ENCODE data around the gene CHRM4. TPM values are rescaled to one million over a fixed set of nuclear protein-coding genes. Genes with fewer than 3 reads are reported as not detected.

The CHRM4 gene
- total RNA-seq, 2 donors from 2014 or later: not detected

DNA sequence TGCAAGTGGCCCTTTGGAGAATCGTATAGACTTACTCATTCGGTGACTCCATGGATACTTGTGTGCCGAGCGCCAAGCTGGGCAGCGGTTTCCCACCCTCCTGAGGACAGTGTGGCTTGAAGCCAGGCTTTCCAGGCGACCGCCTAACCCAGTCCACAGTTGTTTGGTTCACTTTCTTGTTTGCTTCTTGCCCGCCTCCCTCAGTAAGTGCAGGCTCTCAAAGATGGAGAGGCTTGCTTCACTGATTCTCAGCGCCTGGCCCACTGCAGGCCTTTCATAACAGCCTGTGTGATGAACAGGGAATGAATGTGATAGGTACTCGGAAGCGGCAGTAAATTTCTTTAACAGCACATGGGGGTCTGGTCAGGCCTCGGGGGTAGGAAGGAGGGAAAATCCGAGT lies 21.3 kb downstream of the CHRM4 start:
- no peak for TF ChIP-seq POLR2A (IDR thresholded peaks at IDR 0.05)
- TF ChIP-seq, protein P1, sequence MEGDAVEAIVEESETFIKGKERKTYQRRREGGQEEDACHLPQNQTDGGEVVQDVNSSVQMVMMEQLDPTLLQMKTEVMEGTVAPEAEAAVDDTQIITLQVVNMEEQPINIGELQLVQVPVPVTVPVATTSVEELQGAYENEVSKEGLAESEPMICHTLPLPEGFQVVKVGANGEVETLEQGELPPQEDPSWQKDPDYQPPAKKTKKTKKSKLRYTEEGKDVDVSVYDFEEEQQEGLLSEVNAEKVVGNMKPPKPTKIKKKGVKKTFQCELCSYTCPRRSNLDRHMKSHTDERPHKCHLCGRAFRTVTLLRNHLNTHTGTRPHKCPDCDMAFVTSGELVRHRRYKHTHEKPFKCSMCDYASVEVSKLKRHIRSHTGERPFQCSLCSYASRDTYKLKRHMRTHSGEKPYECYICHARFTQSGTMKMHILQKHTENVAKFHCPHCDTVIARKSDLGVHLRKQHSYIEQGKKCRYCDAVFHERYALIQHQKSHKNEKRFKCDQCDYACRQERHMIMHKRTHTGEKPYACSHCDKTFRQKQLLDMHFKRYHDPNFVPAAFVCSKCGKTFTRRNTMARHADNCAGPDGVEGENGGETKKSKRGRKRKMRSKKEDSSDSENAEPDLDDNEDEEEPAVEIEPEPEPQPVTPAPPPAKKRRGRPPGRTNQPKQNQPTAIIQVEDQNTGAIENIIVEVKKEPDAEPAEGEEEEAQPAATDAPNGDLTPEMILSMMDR (IDR thresholded peaks at IDR 0.05): no peak
- no peak for DNase-seq
- Histone ChIP-seq H3K27ac (no peak overlapping the region), H3K9me3 (no peaks in the 10 kb centered on the region), H3K4me1 (no peaks in the 10 kb centered on the region), H3K4me3 (no peak overlapping the region), H3K36me3 (replicated peaks in 1 of 2; ENCODE audit: insufficient read depth in 1 of 2, low read depth in 2 of 2) (peaks cover 2 to 23% of the 10 kb centered on the region in 2 donors), H3K27me3 (no peaks in the 10 kb centered on the region)
- WGBS, 2 donors: 85 to 87% methylated on average over 13 of the region's 13 CpGs
- intact Hi-C loops (cut with DNase I): no loop called here
- no peak for ATAC-seq

DNA sequence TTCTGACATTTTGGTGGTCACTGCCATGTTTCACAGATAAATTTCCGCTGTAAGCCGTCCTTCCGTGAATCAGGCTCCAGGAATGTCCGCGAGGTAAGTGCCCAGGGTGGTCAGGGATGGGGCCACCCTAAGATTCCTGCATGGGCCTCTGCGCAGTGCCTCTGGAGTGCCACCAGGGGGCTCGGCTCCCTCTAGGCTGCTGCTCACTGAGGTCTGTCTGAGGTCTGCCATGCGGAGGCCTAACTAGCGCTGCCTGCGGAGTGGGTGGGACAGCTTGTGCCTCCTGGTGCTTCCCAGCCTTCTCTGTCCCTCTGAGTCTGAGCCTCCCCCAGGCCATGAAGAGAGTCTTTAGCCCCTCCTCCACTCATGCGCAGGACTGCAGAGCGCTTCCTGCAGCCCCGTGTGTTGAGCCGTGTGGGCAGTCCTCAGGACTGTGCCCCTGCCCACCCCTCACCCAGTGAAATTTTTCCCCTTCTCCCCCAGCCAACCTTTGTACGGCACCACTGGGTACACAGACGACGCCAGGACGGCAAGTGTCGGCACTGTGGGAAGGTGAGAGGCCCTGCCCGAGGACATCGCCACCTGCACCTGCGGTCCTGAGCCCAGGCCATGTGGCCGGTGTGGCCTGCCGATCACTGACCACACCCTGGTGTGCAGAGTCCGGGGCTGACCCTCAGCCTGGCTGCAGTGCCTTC lies 22.0 kb downstream of the CHRM4 start:
- Histone ChIP-seq H3K36me3 (replicated peaks in 1 of 2; ENCODE audit: insufficient read depth in 1 of 2, low read depth in 2 of 2) (peaks cover 0 to 16% of the 10 kb centered on the region in 2 donors), H3K27ac (no peak overlapping the region), H3K27me3 (no peaks in the 10 kb centered on the region), H3K4me1 (no peaks in the 10 kb centered on the region), H3K9me3 (no peaks in the 10 kb centered on the region), H3K4me3 (no peak overlapping the region)
- no peak for TF ChIP-seq POLR2A (IDR thresholded peaks at IDR 0.05)
- TF ChIP-seq, protein P1 (IDR thresholded peaks at IDR 0.05): peak; percentile 56 to 73 (median 67)
- WGBS, 2 donors: 69 to 86% methylated on average over 2 to 23 of the region's 25 CpGs
- peak in 3 of 4 donors; percentile 51 to 56 (median 53) for DNase-seq
- ATAC-seq: peak; percentile 45
- intact Hi-C loops (cut with DNase I): no loop called here

DNA sequence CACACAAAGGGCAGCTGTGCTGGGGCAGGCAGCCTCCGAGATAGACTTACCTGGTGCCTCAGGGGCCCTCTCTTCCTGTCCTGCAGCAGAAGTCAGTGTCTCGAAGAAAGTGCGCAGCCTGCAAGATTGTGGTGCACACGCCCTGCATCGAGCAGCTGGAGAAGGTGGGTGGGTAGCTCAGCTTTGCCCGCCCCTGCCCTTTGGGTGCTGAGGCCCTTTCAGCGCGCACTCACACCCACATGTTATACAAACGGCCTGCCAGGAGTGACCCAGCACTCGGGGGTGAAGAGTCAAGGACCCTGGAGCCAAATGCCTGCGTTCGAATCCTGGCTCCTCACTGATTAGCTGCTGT lies 23.7 kb downstream of the CHRM4 start:
- peak overlapping the region in 1 of 4 donors; percentile 17 for H3K27ac ChIP-seq
- H3K36me3 ChIP-seq (replicated peaks in 1 of 2; ENCODE audit: insufficient read depth in 1 of 2, low read depth in 2 of 2): peaks cover 0 to 9% of the 10 kb centered on the region in 2 donors
- no peaks in the 10 kb centered on the region for H3K27me3 ChIP-seq
- intact Hi-C loops (cut with DNase I): no loop called here
- 78 to 92% methylated on average over 2 to 11 of the region's 12 CpGs for WGBS, 2 donors
- no peak for DNase-seq
- peaks cover 15% of the 10 kb centered on the region for H3K4me1 ChIP-seq
- H3K4me3 ChIP-seq: no peak overlapping the region
- no peak for ATAC-seq
- TF ChIP-seq, protein P1 (IDR thresholded peaks at IDR 0.05): peak in 2 of 7 experiments; percentile 16 to 17
- TF ChIP-seq POLR2A (IDR thresholded peaks at IDR 0.05): no peak
- H3K9me3 ChIP-seq: no peaks in the 10 kb centered on the region

DNA sequence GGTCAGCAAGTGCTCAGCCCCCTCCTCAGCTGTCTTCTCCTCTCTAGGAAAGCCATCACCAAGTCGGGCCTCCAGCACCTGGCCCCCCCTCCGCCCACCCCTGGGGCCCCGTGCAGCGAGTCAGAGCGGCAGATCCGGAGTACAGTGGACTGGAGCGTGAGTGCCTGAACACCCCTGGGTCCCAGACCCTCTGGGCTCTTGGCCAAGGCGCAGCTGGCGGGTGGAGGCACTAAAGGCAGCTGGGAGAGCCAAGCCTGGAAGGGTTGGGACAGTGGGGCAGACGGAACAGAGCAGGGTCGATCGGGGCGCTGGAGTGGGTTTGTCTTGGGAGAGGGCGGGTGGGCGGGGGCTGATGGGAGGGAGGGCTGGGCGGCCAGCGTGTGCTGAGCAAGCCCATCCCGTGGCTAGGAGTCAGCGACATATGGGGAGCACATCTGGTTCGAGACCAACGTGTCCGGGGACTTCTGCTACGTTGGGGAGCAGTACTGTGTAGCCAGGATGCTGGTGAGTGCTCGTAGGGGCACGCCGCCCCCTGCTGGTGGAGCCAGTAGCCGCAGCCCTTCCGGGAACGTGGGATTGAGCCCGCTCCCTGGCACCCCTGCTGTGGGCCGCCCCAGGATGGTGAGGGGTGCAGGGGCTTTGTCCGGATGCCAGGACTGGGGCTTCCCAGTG lies 24.2 kb downstream of the CHRM4 start:
- no peaks in the 10 kb centered on the region for H3K27me3 ChIP-seq
- WGBS, 2 donors: 34% methylated on average over 22 of the region's 32 CpGs; no CpG with 5 or more reads in 1 of the 2 donors
- H3K4me3 ChIP-seq: no peak overlapping the region
- ATAC-seq (peak; percentile 57), DNase-seq (peak; percentile 62 to 76 (median 70))
- H3K27ac ChIP-seq: peak overlapping the region in 1 of 4 donors; percentile 17
- peaks cover 0 to 9% of the 10 kb centered on the region in 2 donors for H3K36me3 ChIP-seq (replicated peaks in 1 of 2; ENCODE audit: insufficient read depth in 1 of 2, low read depth in 2 of 2)
- peaks cover 20% of the 10 kb centered on the region for H3K4me1 ChIP-seq
- H3K9me3 ChIP-seq: no peaks in the 10 kb centered on the region
- intact Hi-C loops (cut with DNase I): no loop called here
- TF ChIP-seq POLR2A (IDR thresholded peaks at IDR 0.05): no peak
- TF ChIP-seq, protein P1 (IDR thresholded peaks at IDR 0.05): peak; percentile 76 to 87 (median 83)

All from body of pancreas (tissue), 4 donors.